ENCODE measurements around the gene PLEKHN1.

PLEKHN1 gene

GRCh38 chr1:931380-932172 lies 34.7 kb upstream of the PLEKHN1 start:
- DNase-seq, result no peak

- DNase-seq, result no peak
Measured at GRCh38 chr1:932173-932510, 34.1 kb upstream of the PLEKHN1 start.

- no peak for DNase-seq
Measured at GRCh38 chr1:932776-933602, 33.3 kb upstream of the PLEKHN1 start.

- DNase-seq, result no peak
Measured at GRCh38 chr1:933603-933940, 32.7 kb upstream of the PLEKHN1 start.

- DNase-seq, result no peak
Measured at GRCh38 chr1:934991-935750, 31.1 kb upstream of the PLEKHN1 start.

GRCh38 chr1:935751-936231 lies 30.5 kb upstream of the PLEKHN1 start:
- peak; percentile 60 for DNase-seq

- no peak for DNase-seq
Measured at GRCh38 chr1:936348-937264, 29.7 kb upstream of the PLEKHN1 start.

- DNase-seq, result no peak
Measured at GRCh38 chr1:937521-937920, 28.8 kb upstream of the PLEKHN1 start.

GRCh38 chr1:938088-938683 lies 28.1 kb upstream of the PLEKHN1 start:
- DNase-seq, result no peak

- no peak for DNase-seq
Measured at GRCh38 chr1:938711-939489, 27.4 kb upstream of the PLEKHN1 start.

- no peak for DNase-seq
Measured at GRCh38 chr1:939511-940106, 26.7 kb upstream of the PLEKHN1 start.

- peak; percentile 70 for DNase-seq
Measured at GRCh38 chr1:940107-941014, 25.9 kb upstream of the PLEKHN1 start.

- no peak for DNase-seq
Measured at GRCh38 chr1:941015-941587, 25.2 kb upstream of the PLEKHN1 start.

- peak; percentile 76 for DNase-seq
Measured at GRCh38 chr1:941588-942383, 24.5 kb upstream of the PLEKHN1 start.

- DNase-seq, result no peak
Measured at GRCh38 chr1:942411-942821, 23.9 kb upstream of the PLEKHN1 start.

GRCh38 chr1:942864-943533 lies 23.3 kb upstream of the PLEKHN1 start:
- DNase-seq, result no peak

- DNase-seq, result no peak
Measured at GRCh38 chr1:943545-944340, 22.5 kb upstream of the PLEKHN1 start.
